Body of pancreas (tissue), 4 donors: ENCODE measurements around the gene MYO15B.

Experiments used
- CTCF ChIP-seq, 7 experiments: fragments of 450-650 bp in 4 of 7; fragments of 200-600 bp in 3 of 7; sonication (generic) in 3 of 7; IDR thresholded peaks; one replicate each; pipeline ENCODE4 v1.5.1; 2016 to 2019; ENCODE audit warnings: antibody characterized with exemption in 7 of 7
- POLR2A ChIP-seq, 3 donors: fragments of 450-650 bp; IDR thresholded peaks; one replicate each; pipeline ENCODE4 v1.6.1; 2016; ENCODE audit warnings: antibody characterized with exemption in 3 of 3, mild to moderate bottlenecking in 2 of 3

GRCh38 chr17:75589012-75589918 lies 1.7 kb downstream of the MYO15B start:
- TF ChIP-seq CTCF (IDR thresholded peaks at IDR 0.05) (peak; percentile 32 to 95 (median 86)), POLR2A (IDR thresholded peaks at IDR 0.05) (peak in 1 of 3 donors; percentile 32)
